ENCODE results near the gene CSNK1G2. TPM values are rescaled to one million over a fixed set of nuclear protein-coding genes. Genes with fewer than 3 reads are reported as not detected.

The CSNK1G2 gene
- polyA plus RNA-seq, 2 of the 4 experiments (the other 2 are of a cell fraction): 15.5 to 42.0 TPM

- Histone ChIP-seq H3K4me2 (no peak overlapping the region), H3K4me1 (no peaks in the 10 kb centered on the region), H3K27ac (no peak overlapping the region), H3K9me3 (no peaks in the 10 kb centered on the region), H3K4me3 (no peak overlapping the region)
- no peak for TF ChIP-seq GATA3 (IDR thresholded peaks at IDR 0.05; ENCODE audit: borderline replicate concordance)
- no peak for TF ChIP-seq SREBF2 (IDR thresholded peaks at IDR 0.05)
- DNase-seq (ENCODE audit: low read depth in 1 of 2, low spot score in 1 of 2) (no peak), FAIRE-seq (no peak), ATAC-seq (no peak)
- POLR2A ChIA-PET: no interaction called here
- WGBS (ENCODE audit: missing lambda C conversion rate): 95% methylated on average over 23 of the region's 38 CpGs
- CTCF ChIA-PET: interaction anchor here (0.7 to 1.9 kb wide), 5 partner anchors 14 to 100 kb away, joined by 3 to 4 read pairs (median 3); no protein-coding TSS in a partner anchor
These were observed 29.2 kb downstream of the CSNK1G2 start for GRCh38 chr19:1970003-1970805.

GRCh38 chr19:1970806-1971502, 30.0 kb downstream of the CSNK1G2 start:
- FAIRE-seq (no peak), ATAC-seq (no peak), DNase-seq (ENCODE audit: low read depth in 1 of 2, low spot score in 1 of 2) (no peak)
- no peaks in the 10 kb centered on the region for H3K4me1 ChIP-seq
- no peak overlapping the region for H3K4me3 ChIP-seq
- no peak overlapping the region for H3K27ac ChIP-seq
- 92% methylated on average over 19 of the region's 27 CpGs for WGBS (ENCODE audit: missing lambda C conversion rate)
- no peaks in the 10 kb centered on the region for H3K9me3 ChIP-seq
- ChIA-PET CTCF (interaction anchor here (1.0 kb wide), 1 partner anchor 15 kb away, joined by 3 read pairs; no protein-coding TSS in a partner anchor), POLR2A (no interaction called here)
- H3K4me2 ChIP-seq: no peak overlapping the region
- TF ChIP-seq CEBPB (IDR thresholded peaks at IDR 0.05): no peak
- no peak for TF ChIP-seq RNF2 (IDR thresholded peaks at IDR 0.05; ENCODE audit: borderline replicate concordance, low read depth)
- no peak for TF ChIP-seq ZSCAN20 (CRISPR knock-in tag; IDR thresholded peaks at IDR 0.05)
- TF ChIP-seq JUNB (IDR thresholded peaks at IDR 0.05): no peak
- TF ChIP-seq RCOR1 (IDR thresholded peaks at IDR 0.05; ENCODE audit: low read depth, low read length): no peak
- no peak for TF ChIP-seq EHMT2 (IDR thresholded peaks at IDR 0.05; ENCODE audit: low read depth)
- no peak for TF ChIP-seq SMC3 (IDR thresholded peaks at IDR 0.05)

GRCh38 chr19:1974381-1975161, 33.6 kb downstream of the CSNK1G2 start:
- no peak for FAIRE-seq
- Histone ChIP-seq H3K4me1 (no peaks in the 10 kb centered on the region), H3K27ac (no peak overlapping the region), H3K9me3 (no peaks in the 10 kb centered on the region), H3K4me2 (no peak overlapping the region), H3K4me3 (no peak overlapping the region)
- no peak for ATAC-seq
- CTCF ChIA-PET: interaction anchor here (1.7 to 1.8 kb wide), 2 partner anchors 13 to 46 kb away, joined by 4 to 5 read pairs; no protein-coding TSS in a partner anchor
- no peak for DNase-seq (ENCODE audit: low read depth in 1 of 2, low spot score in 1 of 2)
- TF ChIP-seq REST (IDR thresholded peaks at IDR 0.05): no peak
- TF ChIP-seq CEBPB (IDR thresholded peaks at IDR 0.05): no peak
- TF ChIP-seq POLR2AphosphoS2 (conservative IDR thresholded peaks at IDR 0.05; ENCODE audit: low read length): no peak
- no peak for TF ChIP-seq RFX5 (IDR thresholded peaks at IDR 0.05)
- no peak for TF ChIP-seq PHF8 (IDR thresholded peaks at IDR 0.05; ENCODE audit: borderline replicate concordance, low read depth)
- TF ChIP-seq, protein P1, sequence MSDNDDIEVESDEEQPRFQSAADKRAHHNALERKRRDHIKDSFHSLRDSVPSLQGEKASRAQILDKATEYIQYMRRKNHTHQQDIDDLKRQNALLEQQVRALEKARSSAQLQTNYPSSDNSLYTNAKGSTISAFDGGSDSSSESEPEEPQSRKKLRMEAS (IDR thresholded peaks at IDR 0.05): no peak
- no peak for TF ChIP-seq SREBF2 (IDR thresholded peaks at IDR 0.05)
- no peak for TF ChIP-seq ZNF302 (CRISPR knock-in tag; IDR thresholded peaks at IDR 0.05)
- no peak for TF ChIP-seq ESRRA (IDR thresholded peaks at IDR 0.05; ENCODE audit: borderline replicate concordance, low read length)
- TF ChIP-seq TFCP2L1 (CRISPR knock-in tag; IDR thresholded peaks at IDR 0.05): no peak
- TF ChIP-seq CHD4 (IDR thresholded peaks at IDR 0.05; ENCODE audit: borderline replicate concordance): no peak
- no peak for TF ChIP-seq RNF2 (IDR thresholded peaks at IDR 0.05; ENCODE audit: borderline replicate concordance, low read depth)
- no peak for TF ChIP-seq NFE2L2 (conservative IDR thresholded peaks at IDR 0.05; ENCODE audit: low read length)
- POLR2A ChIA-PET: no interaction called here
- 92% methylated on average over 7 of the region's 28 CpGs for WGBS (ENCODE audit: missing lambda C conversion rate)

Measured in A549 (cell line).